ENCODE measurements around the gene ULK4.
A peak's percentile ranks its signal among the peaks of the same experiment; 100 is the strongest.

ULK4 gene

DNA sequence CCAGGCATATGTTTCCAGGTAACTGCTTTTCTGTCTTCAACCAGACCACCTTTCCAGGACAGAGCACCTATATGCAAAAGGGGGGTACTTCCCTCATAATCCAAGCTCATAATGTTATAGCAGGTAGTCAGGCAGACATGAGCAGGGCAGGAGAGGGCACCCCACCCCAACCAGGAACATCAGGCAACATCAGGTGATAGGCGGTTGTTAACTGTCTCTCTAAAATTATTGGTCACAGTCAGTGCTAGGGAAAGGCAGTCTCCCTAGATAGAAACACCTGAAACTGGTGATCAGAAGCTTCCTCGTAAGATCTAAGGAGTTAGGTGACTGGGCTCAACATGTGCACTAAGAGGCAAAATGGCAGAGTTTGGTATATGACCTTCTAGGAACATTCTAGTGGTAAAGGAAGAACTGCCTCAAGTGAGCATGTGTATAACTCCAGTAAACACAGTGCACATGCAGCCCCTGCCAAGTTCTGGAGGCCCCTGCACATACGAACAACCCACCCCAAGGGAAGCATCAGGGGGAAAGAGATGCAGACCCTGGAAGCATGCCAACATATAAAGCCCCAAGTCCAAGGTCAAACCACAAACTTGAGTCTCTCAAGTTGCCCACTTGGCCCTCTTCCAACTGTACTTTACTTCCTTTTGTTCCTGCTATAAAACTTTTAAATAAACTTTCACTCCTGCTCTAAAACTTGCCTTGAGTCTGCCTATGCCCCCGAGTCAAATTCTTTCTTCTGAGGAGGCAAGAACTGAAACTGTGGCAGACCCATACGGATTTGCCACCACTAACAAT lies 270.9 kb downstream of the ULK4 start:
- Histone ChIP-seq H4K20me1 (ENCODE audit: insufficient read depth, low read length) (no peaks in the 10 kb centered on the region), H3K4me3 (ENCODE audit: low read depth in 1 of 2, low read length in 2 of 2) (no peak overlapping the region), H3K27ac (ENCODE audit: low read length) (no peak overlapping the region), H3K9me3 (ENCODE audit: insufficient read depth, low read length, severe bottlenecking) (no peaks in the 10 kb centered on the region), H3K79me2 (ENCODE audit: insufficient read depth, low read length) (no peaks in the 10 kb centered on the region), H3K4me2 (ENCODE audit: insufficient read depth, low read length) (0 out of 2 replicates have a peak overlapping the region, but pooled peaks have one; percentile 1), H3K4me1 (ENCODE audit: insufficient read depth, low read length) (peaks cover 11% of the 10 kb centered on the region), H2AFZ (ENCODE audit: low read depth, low read length) (no peak overlapping the region), H3K27me3 (ENCODE audit: insufficient read depth, low read length, poor library complexity) (no peaks in the 10 kb centered on the region), H3K9ac (ENCODE audit: low read depth, low read length) (no peak overlapping the region), H3K36me3 (ENCODE audit: insufficient read depth, low read length) (no peaks in the 10 kb centered on the region)
- TF ChIP-seq, protein P1, sequence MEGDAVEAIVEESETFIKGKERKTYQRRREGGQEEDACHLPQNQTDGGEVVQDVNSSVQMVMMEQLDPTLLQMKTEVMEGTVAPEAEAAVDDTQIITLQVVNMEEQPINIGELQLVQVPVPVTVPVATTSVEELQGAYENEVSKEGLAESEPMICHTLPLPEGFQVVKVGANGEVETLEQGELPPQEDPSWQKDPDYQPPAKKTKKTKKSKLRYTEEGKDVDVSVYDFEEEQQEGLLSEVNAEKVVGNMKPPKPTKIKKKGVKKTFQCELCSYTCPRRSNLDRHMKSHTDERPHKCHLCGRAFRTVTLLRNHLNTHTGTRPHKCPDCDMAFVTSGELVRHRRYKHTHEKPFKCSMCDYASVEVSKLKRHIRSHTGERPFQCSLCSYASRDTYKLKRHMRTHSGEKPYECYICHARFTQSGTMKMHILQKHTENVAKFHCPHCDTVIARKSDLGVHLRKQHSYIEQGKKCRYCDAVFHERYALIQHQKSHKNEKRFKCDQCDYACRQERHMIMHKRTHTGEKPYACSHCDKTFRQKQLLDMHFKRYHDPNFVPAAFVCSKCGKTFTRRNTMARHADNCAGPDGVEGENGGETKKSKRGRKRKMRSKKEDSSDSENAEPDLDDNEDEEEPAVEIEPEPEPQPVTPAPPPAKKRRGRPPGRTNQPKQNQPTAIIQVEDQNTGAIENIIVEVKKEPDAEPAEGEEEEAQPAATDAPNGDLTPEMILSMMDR (IDR thresholded peaks at IDR 0.05; ENCODE audit: borderline replicate concordance, extremely low read depth, low read length, poor library complexity, severe bottlenecking), result no peak
- TF ChIP-seq EZH2 (IDR thresholded peaks at IDR 0.05; ENCODE audit: borderline replicate concordance, low read depth, low read length, severe bottlenecking), result no peak
- peak; percentile 46 for DNase-seq
- peak; percentile 63 for ATAC-seq (ENCODE audit: insufficient read depth, low read depth)

DNA sequence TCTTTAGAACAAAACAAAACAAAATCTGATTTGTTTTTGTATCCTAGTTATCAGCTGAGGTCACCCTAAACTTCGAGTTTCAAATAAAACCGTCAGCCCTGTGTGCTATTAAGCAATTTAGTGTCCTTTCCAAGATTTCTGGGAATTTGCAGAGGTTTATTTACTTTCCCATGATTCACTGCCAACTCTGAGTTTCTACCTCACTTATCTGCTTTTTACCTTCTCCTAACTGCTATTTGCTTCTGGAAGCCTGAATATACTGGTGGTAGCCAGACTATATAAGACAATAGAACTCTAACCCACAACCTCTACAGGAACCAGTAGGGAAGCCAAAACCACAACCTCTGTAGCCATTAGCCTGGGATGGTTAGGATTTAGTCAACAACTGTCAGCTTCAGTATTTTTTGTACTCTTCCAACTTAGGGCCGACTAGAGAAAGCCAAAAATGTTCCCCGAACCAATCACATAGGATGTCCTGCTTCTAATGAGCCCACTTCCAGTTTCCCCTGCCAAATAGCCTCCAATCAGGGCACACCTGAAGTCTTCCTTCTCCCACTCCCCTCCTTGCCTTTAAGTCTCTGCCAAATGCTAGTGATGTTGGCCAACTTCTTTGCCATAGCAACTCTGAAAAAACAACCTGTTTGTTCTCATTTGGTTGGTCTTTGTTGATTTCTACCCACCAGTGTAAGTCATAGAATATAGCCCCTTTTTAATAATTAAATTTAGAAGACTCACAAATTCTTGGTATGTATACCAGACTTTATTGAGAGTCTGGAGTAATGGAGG lies 273.1 kb downstream of the ULK4 start:
- ATAC-seq (ENCODE audit: insufficient read depth, low read depth) (no peak), DNase-seq (no peak)
- Histone ChIP-seq H3K9me3 (ENCODE audit: insufficient read depth, low read length, severe bottlenecking) (no peaks in the 10 kb centered on the region), H3K27ac (ENCODE audit: low read length) (no peak overlapping the region), H3K4me3 (ENCODE audit: low read depth in 1 of 2, low read length in 2 of 2) (no peak overlapping the region), H2AFZ (ENCODE audit: low read depth, low read length) (no peak overlapping the region), H3K9ac (ENCODE audit: low read depth, low read length) (no peak overlapping the region), H4K20me1 (ENCODE audit: insufficient read depth, low read length) (no peaks in the 10 kb centered on the region), H3K27me3 (ENCODE audit: insufficient read depth, low read length, poor library complexity) (no peaks in the 10 kb centered on the region), H3K4me2 (ENCODE audit: insufficient read depth, low read length) (no peak overlapping the region), H3K36me3 (ENCODE audit: insufficient read depth, low read length) (no peaks in the 10 kb centered on the region), H3K79me2 (ENCODE audit: insufficient read depth, low read length) (no peaks in the 10 kb centered on the region), H3K4me1 (ENCODE audit: insufficient read depth, low read length) (peaks cover 11% of the 10 kb centered on the region)
- TF ChIP-seq EZH2 (IDR thresholded peaks at IDR 0.05; ENCODE audit: borderline replicate concordance, low read depth, low read length, severe bottlenecking), result no peak
- TF ChIP-seq, protein P1 (IDR thresholded peaks at IDR 0.05; ENCODE audit: borderline replicate concordance, extremely low read depth, low read length, poor library complexity, severe bottlenecking), result no peak

DNA sequence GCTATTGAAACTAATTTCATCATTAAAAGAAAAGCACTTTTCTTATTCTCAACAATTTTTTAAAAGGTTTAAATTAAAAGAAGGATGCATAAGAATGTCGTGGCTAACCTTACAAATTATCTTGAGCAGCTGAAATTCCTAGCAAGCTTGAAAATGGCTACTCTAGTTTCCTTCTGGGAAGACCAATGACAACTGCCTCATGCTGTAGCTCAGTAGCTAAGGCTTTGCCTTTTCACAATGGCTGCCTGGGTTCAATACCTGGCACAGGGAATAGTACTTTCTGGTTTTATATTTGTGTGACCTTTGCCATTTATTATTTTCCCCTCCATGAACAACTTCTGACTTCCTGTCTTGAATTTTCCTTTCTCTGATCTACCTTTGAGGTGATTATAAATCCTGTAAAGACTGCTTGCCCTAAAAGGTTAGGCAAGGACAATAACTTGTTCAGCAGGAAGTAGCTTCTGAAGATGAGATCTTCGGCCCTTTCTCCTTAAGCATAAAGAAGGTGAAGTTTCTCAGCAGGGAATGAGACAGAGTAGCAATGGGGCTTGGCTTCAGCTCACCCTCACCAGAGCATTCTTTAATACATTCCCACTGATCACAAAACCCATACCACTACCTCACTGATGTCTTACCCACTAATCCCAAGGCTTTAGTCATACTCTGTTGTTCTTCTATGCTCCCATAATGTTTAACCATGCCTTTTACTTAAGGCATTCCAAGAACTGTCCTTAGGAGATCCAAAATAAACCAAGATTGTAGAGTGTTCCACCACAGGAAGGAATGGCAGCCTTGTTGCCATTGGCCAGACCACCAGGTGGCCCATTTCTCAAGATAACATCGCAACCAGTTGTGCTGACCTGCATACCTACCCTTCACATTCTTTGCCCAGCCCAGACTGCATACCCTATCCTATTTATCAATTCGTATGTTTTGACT lies 276.8 kb downstream of the ULK4 start:
- H3K27me3 ChIP-seq (ENCODE audit: insufficient read depth, low read length, poor library complexity), result no peaks in the 10 kb centered on the region
- H3K4me2 ChIP-seq (ENCODE audit: insufficient read depth, low read length), result no peak overlapping the region
- no peaks in the 10 kb centered on the region for H3K9me3 ChIP-seq (ENCODE audit: insufficient read depth, low read length, severe bottlenecking)
- no peak overlapping the region for H3K4me3 ChIP-seq (ENCODE audit: low read depth in 1 of 2, low read length in 2 of 2)
- H3K79me2 ChIP-seq (ENCODE audit: insufficient read depth, low read length), result no peaks in the 10 kb centered on the region
- H4K20me1 ChIP-seq (ENCODE audit: insufficient read depth, low read length), result no peaks in the 10 kb centered on the region
- no peak for ATAC-seq (ENCODE audit: insufficient read depth, low read depth)
- H3K4me1 ChIP-seq (ENCODE audit: insufficient read depth, low read length), result 0 out of 2 replicates have a peak, but pooled peaks cover 2% of the 10 kb centered on the region
- DNase-seq, result no peak
- H2AFZ ChIP-seq (ENCODE audit: low read depth, low read length), result no peak overlapping the region
- H3K9ac ChIP-seq (ENCODE audit: low read depth, low read length), result no peak overlapping the region
- no peak for TF ChIP-seq EZH2 (IDR thresholded peaks at IDR 0.05; ENCODE audit: borderline replicate concordance, low read depth, low read length, severe bottlenecking)
- TF ChIP-seq, protein P1 (IDR thresholded peaks at IDR 0.05; ENCODE audit: borderline replicate concordance, extremely low read depth, low read length, poor library complexity, severe bottlenecking), result no peak
- no peak overlapping the region for H3K27ac ChIP-seq (ENCODE audit: low read length)
- no peaks in the 10 kb centered on the region for H3K36me3 ChIP-seq (ENCODE audit: insufficient read depth, low read length)

Data from DND-41 (cell line).